ENCODE results near the gene LCE3C.
"Not testable (repeated sequence)": the region's sequence is repeated elsewhere in the genome, so short reads cannot be mapped to it uniquely, and the experiment has no call there.

DNA sequence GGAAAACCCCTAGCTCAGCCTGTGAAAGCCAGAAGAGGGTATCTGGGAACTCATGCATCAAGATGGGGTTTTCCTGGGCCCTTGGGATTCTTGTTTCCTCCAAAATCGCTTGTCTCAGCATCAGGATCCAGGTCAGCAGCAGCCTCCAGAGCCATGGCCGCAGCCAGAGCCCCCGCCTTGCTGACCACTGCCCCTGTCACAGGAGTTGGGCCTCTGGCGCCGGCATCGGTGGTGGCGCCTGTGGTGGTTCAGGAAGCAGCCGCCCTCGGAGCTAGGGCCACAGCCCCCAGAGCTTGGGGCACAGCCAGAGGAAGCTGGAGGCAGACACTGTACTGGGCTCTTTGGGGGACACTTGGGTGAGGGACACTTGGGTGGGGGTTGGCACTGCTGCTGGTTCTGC, 20.5 kb upstream of the LCE3C start:
- TF ChIP-seq CTCF (IDR thresholded peaks at IDR 0.05; ENCODE audit: poor library complexity); EZH2 (IDR thresholded peaks at IDR 0.05; ENCODE audit: borderline replicate concordance): not testable (repeated sequence)

Measured in hepatocyte (in vitro differentiated cells).